GM12875 (cell line): ENCODE measurements around the gene DHRS7B.
"Not testable (repeated sequence)": the region's sequence is repeated elsewhere in the genome, so short reads cannot be mapped to it uniquely, and the experiment has no call there.

Experiments
- H3K4me3 ChIP-seq: one replicate; pipeline ENCODE4 v1.5.1; 2011; ENCODE audit warnings: low read depth, low read length, control low read depth
- CTCF ChIP-seq: IDR thresholded peaks from 2 replicates; pipeline ENCODE4 v1.5.1; 2011; ENCODE audit warnings: low read depth, mild to moderate bottlenecking, control low read depth, inconsistent platforms, low read length, moderate library complexity, borderline replicate concordance; ENCODE audit not compliant: insufficient read depth

DHRS7B gene

GRCh38 chr17:21143695-21144094 is 16.9 kb downstream of the DHRS7B start:
- H3K4me3 ChIP-seq = no peak overlapping the region
- no peak for TF ChIP-seq CTCF

- H3K4me3 ChIP-seq = not testable (repeated sequence)
These were observed 17.5 kb downstream of the DHRS7B start for GRCh38 chr17:21144299-21144698.

GRCh38 chr17:21146362-21147015 is 19.7 kb downstream of the DHRS7B start:
- H3K4me3 ChIP-seq = no peak overlapping the region
- no peak for TF ChIP-seq CTCF

- no peak for TF ChIP-seq CTCF
- no peak overlapping the region for H3K4me3 ChIP-seq
These were observed 22.9 kb downstream of the DHRS7B start for GRCh38 chr17:21149621-21150020.

- no peak for TF ChIP-seq CTCF
- no peak overlapping the region for H3K4me3 ChIP-seq
These were observed 26.0 kb downstream of the DHRS7B start for GRCh38 chr17:21152731-21153130.

- H3K4me3 ChIP-seq = no peak overlapping the region
- TF ChIP-seq CTCF = no peak
These were observed 31.0 kb downstream of the DHRS7B start for GRCh38 chr17:21157586-21158370.

- no peak overlapping the region for H3K4me3 ChIP-seq
- TF ChIP-seq CTCF = no peak
These were observed 33.6 kb downstream of the DHRS7B start for GRCh38 chr17:21160401-21160800.
